IMR-90 (cell line): ENCODE data around the gene PACS1. TPM values are rescaled to one million over a fixed set of nuclear protein-coding genes. Genes with fewer than 3 reads are reported as not detected.

Experiments used
- ATAC-seq: fragments of 200-7000 bp; cut with Tn5 transposase; 2 replicates; pipeline ENCODE4 v1.9.1; 2020; ENCODE audit warnings: low read depth, mild to moderate bottlenecking, moderate library complexity
- BruUV-seq: library from RNA; stranded (reverse); fragments of 400-500 nt; replicated peaks from 2 replicates; lab custom pipeline; 2021; lab: Mats Ljungman, UMichigan
- CTCF ChIA-PET: fragments of 300-600 bp; formaldehyde crosslinking; extraction: SDS; loops from one replicate; lab custom pipeline; 2021; ENCODE audit warnings: antibody characterized with exemption; lab: Yijun Ruan, JAX
- POLR2A ChIA-PET: fragments of 300-600 bp; sonication (Branson Sonifier 250); formaldehyde crosslinking; loops from one replicate; lab custom pipeline; 2022; ENCODE audit warnings: antibody characterized with exemption; ENCODE audit not compliant: unreplicated experiment; lab: Charles Lee
- DNase-seq: peaks from one replicate; pipeline ENCODE4 v3.0.0; 2013
- H2AFZ ChIP-seq: replicated peaks from 2 replicates; pipeline ENCODE3; 2013; ENCODE audit warnings: low read length, mild to moderate bottlenecking; ENCODE audit not compliant: poor library complexity
- H2AK5ac ChIP-seq: 2 replicates; pipeline ENCODE4 v1.6.1; 2013; ENCODE audit warnings: low read depth, low read length, inconsistent platforms
- H2AK9ac ChIP-seq: replicated peaks from 2 replicates; pipeline ENCODE3; 2013; ENCODE audit warnings: mild to moderate bottlenecking, low read depth, low read length, moderate library complexity; ENCODE audit not compliant: poor library complexity
- H2BK120ac ChIP-seq: 2 replicates; pipeline ENCODE4 v1.6.1; 2013; ENCODE audit warnings: low read depth, low read length, inconsistent platforms
- H2BK15ac ChIP-seq: 3 replicates; pipeline ENCODE4 v1.6.1; 2013; ENCODE audit warnings: low read depth, low read length, inconsistent platforms
- H2BK20ac ChIP-seq: 2 replicates; pipeline ENCODE4 v1.6.1; 2013; ENCODE audit warnings: low read depth, mild to moderate bottlenecking, inconsistent platforms, low read length, moderate library complexity
- H2BK5ac ChIP-seq: 2 replicates; pipeline ENCODE4 v1.6.1; 2013; ENCODE audit warnings: mild to moderate bottlenecking, low read depth, low read length, inconsistent platforms; ENCODE audit not compliant: poor library complexity, severe bottlenecking
- H3K14ac ChIP-seq: replicated peaks from 2 replicates; pipeline ENCODE4 v1.6.1; 2013; ENCODE audit warnings: low read depth, low read length, inconsistent platforms
- H3K18ac ChIP-seq: 2 replicates; pipeline ENCODE4 v1.6.1; 2013; ENCODE audit warnings: low read depth, low read length, control low read depth
- H3K23ac ChIP-seq: 2 replicates; pipeline ENCODE4 v1.6.1; 2013; ENCODE audit warnings: low read depth, low read length, inconsistent platforms
- H3K27ac ChIP-seq: 2 replicates; pipeline ENCODE4 v1.5.1; 2013; ENCODE audit warnings: mild to moderate bottlenecking, control low read depth, low read length; ENCODE audit not compliant: insufficient read depth
- H3K27me3 ChIP-seq: 2 replicates; pipeline ENCODE4 v1.6.1; 2013; ENCODE audit warnings: low read length; ENCODE audit not compliant: control insufficient read depth, insufficient read depth
- H3K36me3 ChIP-seq: 2 replicates; pipeline ENCODE4 v1.6.1; 2013; ENCODE audit warnings: low read length, mixed read lengths; ENCODE audit not compliant: control insufficient read depth, insufficient read depth
- H3K4ac ChIP-seq: 2 replicates; pipeline ENCODE4 v1.6.1; 2013; ENCODE audit warnings: low read depth, low read length, inconsistent platforms
- H3K4me1 ChIP-seq: 2 replicates; pipeline ENCODE4 v1.6.1; 2013; ENCODE audit warnings: low read length, mixed read lengths; ENCODE audit not compliant: control insufficient read depth, insufficient read depth
- H3K4me2 ChIP-seq: 2 replicates; pipeline ENCODE4 v1.6.1; 2013; ENCODE audit warnings: low read depth, mild to moderate bottlenecking, control low read depth, low read length, moderate library complexity
- H3K4me3 ChIP-seq: 2 replicates; pipeline ENCODE4 v1.5.1; 2013; ENCODE audit warnings: low read depth, mild to moderate bottlenecking, control low read depth, low read length, moderate library complexity; ENCODE audit not compliant: insufficient read depth
- H3K56ac ChIP-seq: 2 replicates; pipeline ENCODE4 v1.6.1; 2013; ENCODE audit warnings: low read length, inconsistent platforms; ENCODE audit not compliant: insufficient read depth; ENCODE audit errors: extremely low read depth
- H3K79me1 ChIP-seq, 2 experiments: 2 replicates each; pipeline ENCODE4 v1.6.1; 2013; ENCODE audit warnings: low read length in 2 of 2, inconsistent platforms in 1 of 2, low read depth in 1 of 2
- H3K9ac ChIP-seq: 2 replicates; pipeline ENCODE4 v1.6.1; 2013; ENCODE audit warnings: low read depth, low read length, control low read depth
- H3K9me1 ChIP-seq: 2 replicates; pipeline ENCODE4 v1.6.1; 2013; ENCODE audit warnings: low read length, inconsistent platforms; ENCODE audit not compliant: insufficient read depth
- H3K9me3 ChIP-seq: 2 replicates; pipeline ENCODE4 v1.6.1; 2013; ENCODE audit warnings: low read length; ENCODE audit not compliant: control insufficient read depth, insufficient read depth
- H4K20me1 ChIP-seq: 2 replicates; pipeline ENCODE4 v1.6.1; 2013; ENCODE audit warnings: low read length, inconsistent platforms; ENCODE audit not compliant: insufficient read depth
- H4K5ac ChIP-seq: 2 replicates; pipeline ENCODE4 v1.6.1; 2013; ENCODE audit warnings: mild to moderate bottlenecking, low read depth, low read length, control low read depth
- H4K8ac ChIP-seq, 2 experiments: 2 replicates each; pipeline ENCODE4 v1.6.1; 2013; ENCODE audit warnings: low read depth in 2 of 2, low read length in 2 of 2, control low read depth in 1 of 2, inconsistent platforms in 1 of 2
- H4K91ac ChIP-seq: 2 replicates; pipeline ENCODE4 v1.6.1; 2013; ENCODE audit warnings: low read depth, low read length, inconsistent platforms; ENCODE audit not compliant: insufficient read depth
- BHLHE40 ChIP-seq: fragments of 150-350 bp; IDR thresholded peaks from 2 replicates; pipeline ENCODE4 v1.6.1; 2016; ENCODE audit warnings: mild to moderate bottlenecking, low read depth, low read length
- CEBPB ChIP-seq: IDR thresholded peaks from 2 replicates; pipeline ENCODE4 v1.6.1; 2012; ENCODE audit warnings: low read depth, low read length, improper control_type of control experiment
- CHD1 ChIP-seq: IDR thresholded peaks from 2 replicates; pipeline ENCODE4 v1.6.1; 2012; ENCODE audit warnings: low read depth, low read length, improper control_type of control experiment
- CTCF ChIP-seq: conservative IDR thresholded peaks from 2 replicates; pipeline ENCODE4 v1.5.1; 2012; ENCODE audit warnings: mild to moderate bottlenecking, low read depth, low read length, improper control_type of control experiment
- FOS ChIP-seq: fragments of 150-350 bp; IDR thresholded peaks from 2 replicates; pipeline ENCODE4 v1.6.1; 2016; ENCODE audit warnings: low read depth, low read length
- MAFK ChIP-seq: IDR thresholded peaks from 2 replicates; pipeline ENCODE4 v1.6.1; 2012; ENCODE audit warnings: low read depth, low read length, improper control_type of control experiment
- MAZ ChIP-seq: IDR thresholded peaks from 2 replicates; pipeline ENCODE4 v1.6.1; 2012; ENCODE audit warnings: low read depth, mild to moderate bottlenecking, low read length, improper control_type of control experiment, moderate library complexity, borderline replicate concordance
- MXI1 ChIP-seq: IDR thresholded peaks from 2 replicates; pipeline ENCODE4 v1.6.1; 2012; ENCODE audit warnings: low read depth, mild to moderate bottlenecking, low read length, moderate library complexity, borderline replicate concordance
- NFE2L2 ChIP-seq: fragments of 150-350 bp; IDR thresholded peaks from 2 replicates; pipeline ENCODE4 v1.6.1; 2016; ENCODE audit warnings: low read depth, mild to moderate bottlenecking, low read length
- POLR2A ChIP-seq: IDR thresholded peaks from 2 replicates; pipeline ENCODE4 v1.6.1; 2012; ENCODE audit warnings: mild to moderate bottlenecking, low read depth, low read length
- RAD21 ChIP-seq: IDR thresholded peaks from 2 replicates; pipeline ENCODE4 v1.6.1; 2012; ENCODE audit warnings: low read length, improper control_type of control experiment
- RCOR1 ChIP-seq: IDR thresholded peaks from 2 replicates; pipeline ENCODE4 v1.6.1; 2012; ENCODE audit warnings: mild to moderate bottlenecking, low read length, improper control_type of control experiment; ENCODE audit not compliant: insufficient replicate concordance
- RFX5 ChIP-seq: IDR thresholded peaks from 2 replicates; pipeline ENCODE4 v1.8.0; 2012; ENCODE audit warnings: low read depth, mild to moderate bottlenecking, low read length, moderate library complexity
- SMC3 ChIP-seq: fragments of 150-350 bp; IDR thresholded peaks from 2 replicates; pipeline ENCODE4 v1.6.1; 2016; ENCODE audit warnings: low read depth, mild to moderate bottlenecking, antibody characterized with exemption, low read length, moderate library complexity
- WGBS, 2 experiments: methylation state at CpG; one replicate each; pipeline versions ENCODE4 v1.1.5 to v1.1.7; 2013; ENCODE audit warnings: missing lambda C conversion rate in 2 of 2; ENCODE audit not compliant: insufficient read length in 1 of 2; ENCODE audit errors: extremely low coverage in 2 of 2; 5-methylcytosine and 5-hydroxymethylcytosine counted together
- dilution Hi-C: fragments of 300-500 bp; cut with HindIII; formaldehyde crosslinking; loops from one replicate; pipeline ENCODE4 v1.14.3; 2018; ENCODE audit warnings: low sequenced_read_pairs; ENCODE audit not compliant: unreplicated experiment
- in situ Hi-C: fragments of 300-500 bp; cut with MboI; formaldehyde crosslinking; loops from 3 replicates; pipeline ENCODE4 v1.14.3; 2019; ENCODE audit warnings: low sequenced_read_pairs, inconsistent platforms, mixed read lengths
- intact Hi-C: fragments of 100-400 bp; cut with micrococcal nuclease; formaldehyde crosslinking; loops from 2 replicates; pipeline ENCODE4 v1.10.0; 2022
- polyA plus RNA-seq, 3 experiments: library from polyadenylated mRNA; depleted of rRNA; stranded (reverse); fragments of >200 nt; gene quantifications; 2 replicates each; pipeline ENCODE4 v1.2.3, GENCODE V29; 2012; ENCODE audit warnings: low replicate concordance in 1 of 3
- total RNA-seq: library from RNA; depleted of rRNA; stranded (reverse); fragments of >200 nt; gene quantifications from 2 replicates; pipeline ENCODE4 v1.2.3, GENCODE V29; 2012
- TF ChIP-seq, protein P1 (sequence below): fragments of 150-350 bp; IDR thresholded peaks from 2 replicates; pipeline ENCODE4 v1.6.1; 2016; ENCODE audit warnings: low read depth, mild to moderate bottlenecking, low read length, moderate library complexity, borderline replicate concordance
- TF ChIP-seq, protein P2 (sequence below): fragments of 150-350 bp; IDR thresholded peaks from 2 replicates; pipeline ENCODE4 v1.6.1; 2017; ENCODE audit warnings: mild to moderate bottlenecking, antibody characterized with exemption, low read length, low read depth

PACS1 gene
- total and polyA plus RNA-seq, 2 of the 4 experiments (the other 2 are of a cell fraction) = 7.3 to 32.0 TPM

DNA sequence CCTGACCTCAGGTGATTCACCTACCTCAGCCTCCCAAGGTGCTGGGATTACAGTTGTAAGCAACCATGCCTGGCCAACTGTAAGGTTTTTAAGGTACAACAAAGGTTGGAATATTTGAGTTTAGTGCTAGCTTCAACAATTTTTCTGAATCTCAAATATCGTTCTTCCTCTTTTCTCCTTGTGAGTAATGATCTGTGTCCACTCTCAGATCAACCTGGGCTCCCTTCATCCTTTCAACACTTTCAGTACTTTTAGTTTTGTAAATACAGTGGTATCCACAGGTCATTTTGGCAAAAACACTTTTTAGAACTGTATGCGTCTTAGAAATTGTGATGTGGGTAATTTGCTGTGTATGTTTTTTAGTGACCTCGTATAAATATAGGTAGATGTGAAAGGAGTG is 7.9 kb downstream of the PACS1 start:
- TF ChIP-seq, protein P1, sequence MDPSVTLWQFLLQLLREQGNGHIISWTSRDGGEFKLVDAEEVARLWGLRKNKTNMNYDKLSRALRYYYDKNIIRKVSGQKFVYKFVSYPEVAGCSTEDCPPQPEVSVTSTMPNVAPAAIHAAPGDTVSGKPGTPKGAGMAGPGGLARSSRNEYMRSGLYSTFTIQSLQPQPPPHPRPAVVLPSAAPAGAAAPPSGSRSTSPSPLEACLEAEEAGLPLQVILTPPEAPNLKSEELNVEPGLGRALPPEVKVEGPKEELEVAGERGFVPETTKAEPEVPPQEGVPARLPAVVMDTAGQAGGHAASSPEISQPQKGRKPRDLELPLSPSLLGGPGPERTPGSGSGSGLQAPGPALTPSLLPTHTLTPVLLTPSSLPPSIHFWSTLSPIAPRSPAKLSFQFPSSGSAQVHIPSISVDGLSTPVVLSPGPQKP = no peak
- TF ChIP-seq NFE2L2 = no peak
- TF ChIP-seq CEBPB = no peak
- TF ChIP-seq POLR2A = no peak
- TF ChIP-seq SMC3 = no peak
- TF ChIP-seq FOS = no peak
- no peak for TF ChIP-seq MAFK
- no peak for TF ChIP-seq RAD21
- TF ChIP-seq CTCF = no peak
- TF ChIP-seq BHLHE40 = no peak
- TF ChIP-seq MXI1 = no peak
- no peak for TF ChIP-seq RCOR1
- TF ChIP-seq CHD1 = no peak
- no peak for TF ChIP-seq RFX5
- TF ChIP-seq MAZ = no peak
- TF ChIP-seq, protein P2, sequence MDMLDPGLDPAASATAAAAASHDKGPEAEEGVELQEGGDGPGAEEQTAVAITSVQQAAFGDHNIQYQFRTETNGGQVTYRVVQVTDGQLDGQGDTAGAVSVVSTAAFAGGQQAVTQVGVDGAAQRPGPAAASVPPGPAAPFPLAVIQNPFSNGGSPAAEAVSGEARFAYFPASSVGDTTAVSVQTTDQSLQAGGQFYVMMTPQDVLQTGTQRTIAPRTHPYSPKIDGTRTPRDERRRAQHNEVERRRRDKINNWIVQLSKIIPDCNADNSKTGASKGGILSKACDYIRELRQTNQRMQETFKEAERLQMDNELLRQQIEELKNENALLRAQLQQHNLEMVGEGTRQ = no peak

More for the DNA sequence above, 7.9 kb downstream of the PACS1 start:
- peaks cover 21 to 75% of the 10 kb centered on the region in 2 experiments for H3K79me1 ChIP-seq
- dilution Hi-C loops = no loop called here
- peaks cover 16% of the 10 kb centered on the region for H3K4me1 ChIP-seq
- peaks cover 8% of the 10 kb centered on the region for H3K36me3 ChIP-seq
- no CpG with 5 or more reads among the region's 3 CpGs for WGBS, 2 experiments
- intact Hi-C loops = no loop called here
- H2AK9ac ChIP-seq = no peak overlapping the region
- no peak overlapping the region for H2BK120ac ChIP-seq
- no peak for ATAC-seq
- H3K4me2 ChIP-seq = no peak overlapping the region
- H3K9ac ChIP-seq = no peak overlapping the region
- peaks cover 58% of the 10 kb centered on the region for H4K20me1 ChIP-seq
- H3K56ac ChIP-seq = no peak overlapping the region
- H3K27ac ChIP-seq = no peak overlapping the region
- H3K27me3 ChIP-seq = no peaks in the 10 kb centered on the region
- in situ Hi-C loops = no loop called here
- no peak overlapping the region for H2BK20ac ChIP-seq
- no peak overlapping the region for H3K23ac ChIP-seq
- no peak overlapping the region for H2BK15ac ChIP-seq
- H3K4me3 ChIP-seq = no peak overlapping the region
- H3K18ac ChIP-seq = no peak overlapping the region
- no peak overlapping the region for H2BK5ac ChIP-seq
- H4K5ac ChIP-seq = no peak overlapping the region
- no peak overlapping the region for H3K14ac ChIP-seq
- CTCF ChIA-PET = no interaction called here
- H4K91ac ChIP-seq = no peak overlapping the region
- DNase-seq = no peak
- BruUV-seq = no TSS peak
- no peak overlapping the region for H3K4ac ChIP-seq
- H2AFZ ChIP-seq = no peak overlapping the region
- POLR2A ChIA-PET = no interaction called here
- no peak overlapping the region for H4K8ac ChIP-seq
- no peak overlapping the region for H2AK5ac ChIP-seq
- no peaks in the 10 kb centered on the region for H3K9me3 ChIP-seq
- H3K9me1 ChIP-seq = peaks cover 14% of the 10 kb centered on the region
